HL-60 (cell line): ENCODE results near the gene VWA8.

ENCODE experiments used
- POLR2AphosphoS5 ChIP-seq: IDR thresholded peaks from 2 replicates; pipeline ENCODE4 v1.6.1; 2012; ENCODE audit warnings: low read depth
- SPI1 ChIP-seq: IDR thresholded peaks from 2 replicates; pipeline ENCODE4 v1.6.1; 2012; ENCODE audit warnings: low read depth, mild to moderate bottlenecking, borderline replicate concordance
- TF ChIP-seq, protein P1 (sequence below): IDR thresholded peaks from one replicate; pipeline ENCODE4 v1.5.1; 2011; ENCODE audit warnings: low read length, control low read depth, inconsistent platforms; ENCODE audit not compliant: insufficient read depth

- TF ChIP-seq, protein P1, sequence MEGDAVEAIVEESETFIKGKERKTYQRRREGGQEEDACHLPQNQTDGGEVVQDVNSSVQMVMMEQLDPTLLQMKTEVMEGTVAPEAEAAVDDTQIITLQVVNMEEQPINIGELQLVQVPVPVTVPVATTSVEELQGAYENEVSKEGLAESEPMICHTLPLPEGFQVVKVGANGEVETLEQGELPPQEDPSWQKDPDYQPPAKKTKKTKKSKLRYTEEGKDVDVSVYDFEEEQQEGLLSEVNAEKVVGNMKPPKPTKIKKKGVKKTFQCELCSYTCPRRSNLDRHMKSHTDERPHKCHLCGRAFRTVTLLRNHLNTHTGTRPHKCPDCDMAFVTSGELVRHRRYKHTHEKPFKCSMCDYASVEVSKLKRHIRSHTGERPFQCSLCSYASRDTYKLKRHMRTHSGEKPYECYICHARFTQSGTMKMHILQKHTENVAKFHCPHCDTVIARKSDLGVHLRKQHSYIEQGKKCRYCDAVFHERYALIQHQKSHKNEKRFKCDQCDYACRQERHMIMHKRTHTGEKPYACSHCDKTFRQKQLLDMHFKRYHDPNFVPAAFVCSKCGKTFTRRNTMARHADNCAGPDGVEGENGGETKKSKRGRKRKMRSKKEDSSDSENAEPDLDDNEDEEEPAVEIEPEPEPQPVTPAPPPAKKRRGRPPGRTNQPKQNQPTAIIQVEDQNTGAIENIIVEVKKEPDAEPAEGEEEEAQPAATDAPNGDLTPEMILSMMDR: no peak
- TF ChIP-seq POLR2AphosphoS5 (no peak), SPI1 (no peak)
These were observed 278.9 kb downstream of the VWA8 start for GRCh38 chr13:41682001-41682400.
